GM23248 (cell line): Measurements from ENCODE around the gene KIF25.

Source experiments
- EZH2 ChIP-seq: fragments of 200-600 bp; sonication (generic); IDR thresholded peaks from 2 replicates; pipeline ENCODE4 v1.6.1; 2018; ENCODE audit warnings: antibody characterized with exemption, mild to moderate bottlenecking; ENCODE audit not compliant: insufficient read depth, poor library complexity, severe bottlenecking
- EZH2phosphoT487 ChIP-seq: fragments of 200-600 bp; sonication (generic); IDR thresholded peaks from 2 replicates; pipeline ENCODE4 v1.6.1; 2018; ENCODE audit warnings: antibody characterized with exemption, moderate library complexity, mild to moderate bottlenecking, low read depth; ENCODE audit not compliant: insufficient read depth

- TF ChIP-seq EZH2: no peak
- peak; percentile 87 for TF ChIP-seq EZH2phosphoT487
These were observed 10.3 kb downstream of the KIF25 start for GRCh38 chr6:168007592-168008338.
